Tibial nerve (tissue), 4 donors: ENCODE data around the gene ABCC4.

Source experiments
- CTCF ChIP-seq, 5 experiments: fragments of 200-600 bp in 3 of 5; fragments of 450-650 bp in 2 of 5; sonication (generic) in 3 of 5; IDR thresholded peaks; one replicate each; pipeline ENCODE4 v1.5.1; 2016 to 2019; ENCODE audit warnings: antibody characterized with exemption in 5 of 5, mild to moderate bottlenecking in 3 of 5, moderate library complexity in 2 of 5
- EP300 ChIP-seq, 2 donors: sonication (generic); formaldehyde crosslinking; IDR thresholded peaks; one replicate each; pipeline ENCODE4 v1.6.1; 2017; ENCODE audit warnings: antibody characterized with exemption in 2 of 2, mild to moderate bottlenecking in 1 of 2
- POLR2A ChIP-seq, 2 donors: fragments of 450-650 bp; IDR thresholded peaks; one replicate each; pipeline ENCODE4 v1.6.1; 2017; ENCODE audit warnings: antibody characterized with exemption in 2 of 2, mild to moderate bottlenecking in 2 of 2, moderate library complexity in 2 of 2

- TF ChIP-seq CTCF (IDR thresholded peaks at IDR 0.05), result no peak
- TF ChIP-seq POLR2A (IDR thresholded peaks at IDR 0.05), result no peak
- TF ChIP-seq EP300 (IDR thresholded peaks at IDR 0.05), result no peak
Measured at GRCh38 chr13:95168191-95168590, 133.1 kb downstream of the ABCC4 start.
